ENCODE data around the gene WDFY4.

WDFY4 gene

GRCh38 chr10:48999346-48999745 is 314.7 kb downstream of the WDFY4 start (continued):
- TF ChIP-seq TSHZ2 (CRISPR knock-in tag; IDR thresholded peaks at IDR 0.05) = no peak

- ATAC-seq = no peak
- TF ChIP-seq ARNTL (CRISPR knock-in tag; IDR thresholded peaks at IDR 0.05; ENCODE audit: borderline replicate concordance, low read depth) (no peak), TOX (CRISPR knock-in tag; IDR thresholded peaks at IDR 0.05; ENCODE audit: borderline replicate concordance) (no peak), CREB5 (CRISPR knock-in tag; IDR thresholded peaks at IDR 0.05; ENCODE audit: low read depth) (no peak), GLIS3 (CRISPR knock-in tag; IDR thresholded peaks at IDR 0.05) (no peak), OSR1 (CRISPR knock-in tag; IDR thresholded peaks at IDR 0.05) (no peak), SNAI2 (CRISPR knock-in tag; IDR thresholded peaks at IDR 0.05) (no peak), ZFP30 (CRISPR knock-in tag; IDR thresholded peaks at IDR 0.05) (no peak), POU6F1 (CRISPR knock-in tag; IDR thresholded peaks at IDR 0.05; ENCODE audit: borderline replicate concordance, low read depth) (no peak)
These were observed 316.0 kb downstream of the WDFY4 start for GRCh38 chr10:49000437-49001398.

GRCh38 chr10:49001402-49001801 is 316.7 kb downstream of the WDFY4 start:
- no peak for TF ChIP-seq ZNF565 (CRISPR knock-in tag; conservative IDR thresholded peaks at IDR 0.05; ENCODE audit: low read depth)
- no peak for TF ChIP-seq ZNF70 (CRISPR knock-in tag; IDR thresholded peaks at IDR 0.05)
- TF ChIP-seq TSHZ2 (CRISPR knock-in tag; IDR thresholded peaks at IDR 0.05) = no peak
- no peak for TF ChIP-seq CREB5 (CRISPR knock-in tag; IDR thresholded peaks at IDR 0.05; ENCODE audit: low read depth)
- no peak for ATAC-seq

GRCh38 chr10:49001870-49002672 is 317.4 kb downstream of the WDFY4 start:
- ATAC-seq = no peak
- TF ChIP-seq ZNF8 (CRISPR knock-in tag; IDR thresholded peaks at IDR 0.05) = no peak
- TF ChIP-seq PPARA (CRISPR knock-in tag; IDR thresholded peaks at IDR 0.05; ENCODE audit: borderline replicate concordance) = no peak
- no peak for TF ChIP-seq OSR1 (CRISPR knock-in tag; IDR thresholded peaks at IDR 0.05)
- no peak for TF ChIP-seq CSRNP3 (CRISPR knock-in tag; IDR thresholded peaks at IDR 0.05)
- TF ChIP-seq RARB (CRISPR knock-in tag; IDR thresholded peaks at IDR 0.05) = no peak
- no peak for TF ChIP-seq CREB5 (CRISPR knock-in tag; IDR thresholded peaks at IDR 0.05; ENCODE audit: low read depth)
